ENCODE data around the gene CAST. TPM values are rescaled to one million over a fixed set of nuclear protein-coding genes. Genes with fewer than 3 reads are reported as not detected.
A peak's percentile ranks its signal among the peaks of the same experiment; 100 is the strongest.

The CAST gene
- total RNA-seq, 1 experiment from 2014 or later = 134 TPM

DNA sequence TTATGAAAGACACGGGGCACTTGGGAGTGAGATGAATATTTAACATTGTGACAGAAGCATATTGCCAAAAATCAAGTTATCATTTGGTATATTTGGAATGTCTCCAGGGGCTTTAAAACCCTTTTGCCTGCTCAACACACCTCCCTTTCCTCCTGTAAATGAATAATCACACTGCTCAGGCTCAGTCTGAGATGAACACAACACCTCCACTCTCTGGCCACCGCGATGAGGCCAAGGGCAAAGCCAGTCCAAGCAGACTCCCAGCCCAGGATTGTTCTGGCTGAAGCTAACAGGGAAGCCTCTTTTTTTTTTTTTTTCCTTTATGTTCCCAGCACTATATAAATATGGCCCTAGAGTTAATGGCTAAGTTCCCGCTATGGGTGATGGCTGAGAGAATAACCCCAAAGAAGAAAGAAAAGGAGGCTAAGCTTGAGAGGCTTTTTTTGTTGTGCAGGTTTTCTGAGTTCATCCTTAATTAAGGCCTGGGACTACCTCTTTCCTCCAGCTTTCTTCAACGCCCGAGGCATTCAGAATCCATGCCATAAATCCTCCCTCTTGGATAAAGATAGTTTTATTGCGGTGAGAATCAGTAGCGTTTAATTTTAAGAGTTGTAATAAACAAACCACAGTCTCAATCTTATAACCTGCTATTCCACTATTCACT is 156.1 kb downstream of the CAST start:
- no peak for DNase-seq (ENCODE audit: low read depth)

DNA sequence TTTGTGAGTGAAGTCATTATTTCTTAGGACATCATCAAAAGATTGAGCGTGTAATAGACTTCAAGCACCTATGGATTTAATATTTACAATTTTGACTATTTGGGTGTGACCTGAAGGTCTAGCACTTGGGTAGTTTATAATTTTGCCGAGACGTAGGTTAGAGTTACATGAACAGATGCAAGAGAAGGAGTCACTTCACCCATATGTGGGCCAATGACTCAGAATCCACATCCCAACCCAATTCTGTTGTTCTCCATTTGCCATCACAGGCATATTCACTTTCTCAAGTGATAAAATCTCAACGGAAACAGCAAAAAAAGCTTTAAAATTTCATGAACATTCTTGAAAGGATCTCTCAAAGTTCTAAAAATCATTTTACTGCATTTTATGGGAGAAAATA is 157.6 kb downstream of the CAST start:
- DNase-seq (ENCODE audit: low read depth) = no peak

DNA sequence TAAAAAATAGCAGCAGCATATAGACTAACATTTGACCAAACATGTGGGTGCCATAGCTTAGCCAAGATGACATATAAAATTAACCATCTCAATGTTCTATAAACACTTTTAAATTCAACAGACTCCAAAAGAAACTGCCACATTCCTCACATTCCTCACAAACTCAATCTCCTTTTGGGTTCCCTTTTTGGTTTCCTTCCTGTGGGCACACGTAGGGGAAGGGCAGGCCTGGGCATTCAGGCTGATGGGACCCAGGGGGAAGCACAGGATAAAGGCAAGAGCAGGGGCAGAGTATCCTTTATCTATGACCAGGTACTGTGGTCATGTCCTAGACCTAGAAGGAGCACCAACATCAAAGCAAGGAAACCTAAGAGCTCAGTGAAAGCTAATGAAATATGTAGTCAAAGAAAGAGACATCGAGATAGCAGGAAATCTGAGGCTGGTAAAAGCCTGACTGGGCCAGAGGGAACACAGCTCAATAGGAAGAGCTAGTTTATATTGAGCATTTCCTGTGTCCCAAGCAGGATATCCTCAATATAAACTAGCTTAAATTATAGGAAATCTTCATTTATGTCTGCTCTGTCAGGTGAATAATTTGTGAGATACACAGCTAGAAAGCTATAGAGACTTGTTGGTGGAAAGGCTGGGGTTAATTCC is 159.2 kb downstream of the CAST start:
- DNase-seq (ENCODE audit: low read depth) = peak; percentile 19

DNA sequence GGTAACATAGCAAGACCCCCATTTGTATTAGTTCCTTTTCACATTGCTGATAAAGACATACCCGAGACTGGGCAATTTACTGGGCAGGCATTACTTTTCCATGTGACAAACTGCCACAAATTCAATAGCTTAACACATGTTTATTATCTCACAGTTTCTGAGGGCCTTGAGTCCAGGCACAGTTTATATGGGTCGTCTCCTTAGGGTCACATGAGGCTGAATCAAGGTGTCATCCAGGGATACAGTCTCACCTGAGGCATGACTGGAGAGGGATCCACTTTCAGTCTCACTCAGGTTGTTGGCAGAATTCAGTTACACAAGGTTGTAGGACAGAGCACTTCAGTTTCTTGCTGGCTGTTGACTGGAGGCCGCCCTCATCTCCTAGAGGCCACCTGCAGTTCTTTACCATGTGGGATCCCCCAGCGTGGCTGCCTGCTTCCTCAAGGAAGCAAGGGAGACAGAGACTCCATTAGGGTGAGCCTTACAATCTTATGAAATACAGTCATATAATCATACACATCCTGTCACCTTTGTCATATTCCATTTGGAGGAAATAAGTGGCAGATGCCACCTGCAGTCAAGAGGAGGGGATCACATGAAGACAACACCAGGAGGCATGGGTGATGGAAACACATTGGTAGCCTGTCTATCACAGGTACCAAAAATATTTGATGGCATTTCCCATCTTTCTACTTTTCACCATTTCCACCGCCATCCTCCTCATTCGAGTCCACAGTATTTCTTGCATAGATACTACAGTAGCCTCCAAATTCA is 160.7 kb downstream of the CAST start:
- DNase-seq (ENCODE audit: low read depth) = no peak

DNA sequence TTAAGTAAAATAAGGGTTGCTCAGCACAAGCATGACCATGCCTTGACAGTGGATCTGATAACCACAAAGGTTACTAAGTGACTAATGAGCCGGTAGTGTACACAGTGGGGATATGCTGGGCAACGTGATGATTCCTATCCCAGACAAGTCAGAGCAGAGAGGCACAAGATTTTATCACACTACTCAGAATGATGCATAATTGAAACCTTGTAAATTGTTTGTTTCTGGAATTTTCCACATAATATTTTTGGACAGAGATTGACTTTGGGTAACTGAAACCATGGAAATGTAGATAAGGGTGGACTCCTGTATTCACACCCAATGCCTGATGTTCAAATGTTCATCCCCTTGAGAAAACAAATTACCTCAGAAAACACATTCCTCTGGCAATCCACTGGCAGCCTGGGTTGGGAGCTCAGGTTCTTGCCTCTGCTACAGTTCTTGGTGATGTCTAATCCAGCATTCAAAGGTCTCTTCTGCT is 161.8 kb downstream of the CAST start:
- peak; percentile 85 for DNase-seq (ENCODE audit: low read depth)

Other genes starting within 250 kb of the CAST start
- gene PCSK1, start 229.1 kb upstream of the CAST start, total RNA-seq (2014; rRNA removed; shearing (Covaris generic)) = 4.6 TPM in 2 replicates
- 29.9 and 32.7 TPM in 2 replicates for gene ERAP1, start 145.6 kb downstream of the CAST start, total RNA-seq (2014; rRNA removed; shearing (Covaris generic))
- gene ERAP2, start 214.1 kb downstream of the CAST start, total RNA-seq (2014; rRNA removed; shearing (Covaris generic)) = 136 and 159 TPM in 2 replicates

All from RPMI7951 (cell line).